ENCODE measurements around the gene MPDZ. TPM values are rescaled to one million over a fixed set of nuclear protein-coding genes. Genes with fewer than 3 reads are reported as not detected.
A peak's percentile ranks its signal among the peaks of the same experiment; 100 is the strongest.

Gene MPDZ
- total RNA-seq, 1 donor from 2014 or later, result 88.3 TPM

DNA sequence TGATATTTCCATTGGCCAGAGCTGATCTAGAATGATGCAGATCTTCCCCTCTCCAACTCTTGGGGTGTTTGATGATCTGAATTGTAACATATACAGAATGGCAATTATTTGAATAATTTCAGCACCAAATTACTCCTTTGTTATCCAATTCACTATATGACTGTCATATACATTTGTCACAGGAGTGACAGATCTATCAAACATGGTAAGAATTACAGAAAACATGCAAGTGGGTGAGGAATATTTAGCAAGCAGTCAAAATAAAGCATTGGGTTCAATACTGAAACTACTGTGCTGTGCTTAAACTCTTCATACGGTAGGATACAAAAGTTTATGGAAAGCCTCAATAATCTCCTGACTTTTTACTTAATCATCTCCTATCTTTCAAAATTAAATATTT is 8.8 kb downstream of the MPDZ start:
- Histone ChIP-seq H3K36me3 (no peaks in the 10 kb centered on the region), H3K79me2 (ENCODE audit: low read depth) (peaks cover 98% of the 10 kb centered on the region)
- peaks cover 37% of the 10 kb centered on the region for H3K4me1 Mint-ChIP-seq

DNA sequence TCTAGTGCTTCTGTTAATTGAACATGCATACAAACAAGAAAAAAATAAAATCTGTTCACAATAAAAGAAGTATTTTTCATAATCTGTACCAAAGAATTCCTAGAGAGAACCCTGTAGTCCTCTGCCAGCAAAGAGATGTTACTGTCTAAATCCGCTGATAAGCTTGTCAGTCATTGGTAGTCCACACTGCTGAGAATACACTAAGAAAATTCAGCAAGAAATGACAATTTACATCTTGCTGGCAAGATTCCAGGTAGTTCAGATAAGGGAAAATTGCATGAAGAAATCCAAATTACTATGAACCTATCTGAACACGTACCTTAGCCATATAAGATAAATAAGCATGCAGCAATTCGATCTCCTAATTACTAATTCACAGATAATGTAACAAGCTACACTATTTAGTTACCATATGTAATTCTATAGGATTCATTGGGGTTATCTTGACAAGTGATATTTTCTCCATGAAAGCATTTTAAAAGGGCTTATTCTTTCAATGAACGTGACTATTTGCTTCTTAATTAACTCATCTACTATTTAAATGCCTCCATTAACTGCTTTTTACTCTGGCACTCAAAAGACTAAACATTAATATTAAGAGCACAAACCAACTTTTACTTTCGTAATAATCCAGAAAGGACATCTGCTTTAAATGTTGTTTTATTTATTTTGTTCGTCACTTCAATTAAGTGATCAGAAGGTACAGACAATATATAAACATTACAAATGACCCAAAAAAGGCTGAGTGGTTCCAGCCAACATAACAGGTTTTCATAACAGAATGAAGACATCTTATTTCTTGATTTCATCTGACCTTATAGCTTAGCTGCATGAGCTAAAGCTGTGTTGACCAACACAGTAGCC is 9.7 kb downstream of the MPDZ start:
- H3K9me3 Mint-ChIP-seq, result peaks cover 4% of the 10 kb centered on the region
- no peak overlapping the region for H2AFZ ChIP-seq (replicated peaks)
- no peaks in the 10 kb centered on the region for H3K36me3 ChIP-seq
- H3K27me3 Mint-ChIP-seq (ENCODE audit: insufficient read depth, low read depth), result no peaks in the 10 kb centered on the region
- no peaks in the 10 kb centered on the region for H3F3A ChIP-seq (ENCODE audit: low read depth)
- peak overlapping the region; percentile 27 for H3K4me2 ChIP-seq
- no peaks in the 10 kb centered on the region for H3K9me3 ChIP-seq (ENCODE audit: low read depth)
- no peak overlapping the region for H3K9ac ChIP-seq
- peaks cover 41% of the 10 kb centered on the region for H3K4me1 ChIP-seq
- no peak for DNase-seq (ENCODE audit: low spot score)
- H3K4me3 Mint-ChIP-seq, result no peak overlapping the region
- peaks cover 34% of the 10 kb centered on the region for H3K4me1 Mint-ChIP-seq
- H4K20me1 ChIP-seq (ENCODE audit: low read depth), result peaks cover 53% of the 10 kb centered on the region
- no peaks in the 10 kb centered on the region for H3K27me3 ChIP-seq
- no peak for TF ChIP-seq EZH2 (IDR thresholded peaks at IDR 0.05)
- TF ChIP-seq EZH2phosphoT487 (IDR thresholded peaks at IDR 0.05), result no peak
- TF ChIP-seq, protein P1, sequence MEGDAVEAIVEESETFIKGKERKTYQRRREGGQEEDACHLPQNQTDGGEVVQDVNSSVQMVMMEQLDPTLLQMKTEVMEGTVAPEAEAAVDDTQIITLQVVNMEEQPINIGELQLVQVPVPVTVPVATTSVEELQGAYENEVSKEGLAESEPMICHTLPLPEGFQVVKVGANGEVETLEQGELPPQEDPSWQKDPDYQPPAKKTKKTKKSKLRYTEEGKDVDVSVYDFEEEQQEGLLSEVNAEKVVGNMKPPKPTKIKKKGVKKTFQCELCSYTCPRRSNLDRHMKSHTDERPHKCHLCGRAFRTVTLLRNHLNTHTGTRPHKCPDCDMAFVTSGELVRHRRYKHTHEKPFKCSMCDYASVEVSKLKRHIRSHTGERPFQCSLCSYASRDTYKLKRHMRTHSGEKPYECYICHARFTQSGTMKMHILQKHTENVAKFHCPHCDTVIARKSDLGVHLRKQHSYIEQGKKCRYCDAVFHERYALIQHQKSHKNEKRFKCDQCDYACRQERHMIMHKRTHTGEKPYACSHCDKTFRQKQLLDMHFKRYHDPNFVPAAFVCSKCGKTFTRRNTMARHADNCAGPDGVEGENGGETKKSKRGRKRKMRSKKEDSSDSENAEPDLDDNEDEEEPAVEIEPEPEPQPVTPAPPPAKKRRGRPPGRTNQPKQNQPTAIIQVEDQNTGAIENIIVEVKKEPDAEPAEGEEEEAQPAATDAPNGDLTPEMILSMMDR (IDR thresholded peaks at IDR 0.05), result no peak
- peaks cover 27% of the 10 kb centered on the region for H3K36me3 Mint-ChIP-seq
- no peak overlapping the region for H3K4me3 ChIP-seq
- H3K27ac Mint-ChIP-seq, result no peak overlapping the region
- H3K27ac ChIP-seq, result no peak overlapping the region
- peaks cover 98% of the 10 kb centered on the region for H3K79me2 ChIP-seq (ENCODE audit: low read depth)

More for the DNA sequence above, 8.8 kb downstream of the MPDZ start:
- Mint-ChIP-seq H3K27me3 (ENCODE audit: insufficient read depth, low read depth) (no peaks in the 10 kb centered on the region), H3K9me3 (peaks cover 8% of the 10 kb centered on the region), H3K27ac (no peak overlapping the region), H3K36me3 (peaks cover 23% of the 10 kb centered on the region), H3K4me3 (no peak overlapping the region)
- H2AFZ ChIP-seq (replicated peaks), result no peak overlapping the region
- no peaks in the 10 kb centered on the region for H3F3A ChIP-seq (ENCODE audit: low read depth)
- H3K4me1 ChIP-seq, result peaks cover 42% of the 10 kb centered on the region
- peaks cover 48% of the 10 kb centered on the region for H4K20me1 ChIP-seq (ENCODE audit: low read depth)
- H3K27ac ChIP-seq, result no peak overlapping the region
- H3K27me3 ChIP-seq, result no peaks in the 10 kb centered on the region
- TF ChIP-seq EZH2phosphoT487 (IDR thresholded peaks at IDR 0.05) (no peak), EZH2 (IDR thresholded peaks at IDR 0.05) (no peak)
- TF ChIP-seq, protein P1 (IDR thresholded peaks at IDR 0.05), result no peak
- no peaks in the 10 kb centered on the region for H3K9me3 ChIP-seq (ENCODE audit: low read depth)
- DNase-seq (ENCODE audit: low spot score), result no peak
- no peak overlapping the region for H3K4me2 ChIP-seq
- no peak overlapping the region for H3K9ac ChIP-seq
- no peak overlapping the region for H3K4me3 ChIP-seq

DNA sequence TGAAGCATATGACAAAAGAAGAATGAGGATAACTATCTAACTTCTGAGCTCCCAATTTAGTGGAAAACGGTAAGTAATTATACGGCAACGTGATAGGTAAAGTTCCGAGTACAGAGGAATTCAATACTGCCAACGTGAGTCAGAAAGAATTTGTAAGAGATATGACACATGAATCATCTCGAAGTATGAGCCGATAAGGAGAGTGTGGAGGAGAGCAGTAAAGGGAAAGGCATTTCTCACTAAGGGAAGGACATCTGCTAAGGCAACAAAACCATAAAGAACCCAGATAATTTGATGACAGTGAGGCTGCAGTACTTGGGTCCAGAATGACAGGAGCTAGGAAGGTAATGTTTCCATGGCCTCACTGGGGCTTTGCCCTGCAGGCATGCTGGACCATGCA is 11.0 kb downstream of the MPDZ start:
- Mint-ChIP-seq H3K4me3 (no peak overlapping the region), H3K36me3 (peaks cover 25% of the 10 kb centered on the region), H3K27ac (no peak overlapping the region), H3K9me3 (no peaks in the 10 kb centered on the region), H3K27me3 (ENCODE audit: insufficient read depth, low read depth) (no peaks in the 10 kb centered on the region), H3K4me1 (peaks cover 34% of the 10 kb centered on the region)
- H3F3A ChIP-seq (ENCODE audit: low read depth), result no peaks in the 10 kb centered on the region
- H3K36me3 ChIP-seq, result no peaks in the 10 kb centered on the region
- H4K20me1 ChIP-seq (ENCODE audit: low read depth), result peaks cover 56% of the 10 kb centered on the region
- peaks cover 98% of the 10 kb centered on the region for H3K79me2 ChIP-seq (ENCODE audit: low read depth)
- no peak overlapping the region for H2AFZ ChIP-seq (replicated peaks)
- H3K27ac ChIP-seq, result no peak overlapping the region
- no peak overlapping the region for H3K9ac ChIP-seq
- no peaks in the 10 kb centered on the region for H3K27me3 ChIP-seq
- DNase-seq (ENCODE audit: low spot score), result no peak
- peaks cover 39% of the 10 kb centered on the region for H3K4me1 ChIP-seq
- peak overlapping the region; percentile 27 for H3K4me2 ChIP-seq
- TF ChIP-seq EZH2 (IDR thresholded peaks at IDR 0.05) (no peak), EZH2phosphoT487 (IDR thresholded peaks at IDR 0.05) (no peak)
- TF ChIP-seq, protein P1 (IDR thresholded peaks at IDR 0.05), result no peak
- H3K4me3 ChIP-seq, result no peak overlapping the region
- no peaks in the 10 kb centered on the region for H3K9me3 ChIP-seq (ENCODE audit: low read depth)

Data from neural progenitor cell (in vitro differentiated cells).